Epithelial cell of esophagus (primary cell): ENCODE measurements around the gene UHMK1.

Experiments
- DNase-seq: peaks from one replicate; pipeline ENCODE4 v3.0.0; 2010; ENCODE audit warnings: low read depth
- H3K4me3 ChIP-seq: 2 replicates; pipeline ENCODE4 v1.5.1; 2011; ENCODE audit warnings: mild to moderate bottlenecking, low read length, control low read depth
- TF ChIP-seq, protein P1 (sequence below): IDR thresholded peaks from 2 replicates; pipeline ENCODE4 v1.5.1; 2011; ENCODE audit warnings: low read depth, mild to moderate bottlenecking, low read length, control low read depth, inconsistent platforms; ENCODE audit not compliant: insufficient read depth; ENCODE audit errors: missing control alignments

UHMK1 gene

DNA sequence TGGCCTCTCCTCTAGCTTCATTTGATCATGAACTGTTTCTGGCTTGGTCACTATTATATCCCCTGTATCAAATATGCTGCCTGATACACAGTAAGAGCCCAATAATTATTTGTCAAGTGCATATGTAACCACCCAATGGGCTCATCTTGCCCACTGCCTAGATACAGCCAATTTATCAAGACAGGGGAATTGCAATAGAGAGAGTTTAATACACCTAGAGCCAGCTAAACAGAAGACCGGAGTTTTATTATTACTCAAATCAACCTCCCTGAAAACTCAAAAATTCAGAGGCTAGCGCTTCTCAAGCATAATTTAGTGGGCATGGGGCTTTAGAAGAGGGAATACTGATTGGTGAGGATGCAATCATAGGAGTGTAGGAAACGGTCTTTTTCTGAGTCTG lies 45.6 kb downstream of the UHMK1 start:
- DNase-seq: no peak
- TF ChIP-seq, protein P1, sequence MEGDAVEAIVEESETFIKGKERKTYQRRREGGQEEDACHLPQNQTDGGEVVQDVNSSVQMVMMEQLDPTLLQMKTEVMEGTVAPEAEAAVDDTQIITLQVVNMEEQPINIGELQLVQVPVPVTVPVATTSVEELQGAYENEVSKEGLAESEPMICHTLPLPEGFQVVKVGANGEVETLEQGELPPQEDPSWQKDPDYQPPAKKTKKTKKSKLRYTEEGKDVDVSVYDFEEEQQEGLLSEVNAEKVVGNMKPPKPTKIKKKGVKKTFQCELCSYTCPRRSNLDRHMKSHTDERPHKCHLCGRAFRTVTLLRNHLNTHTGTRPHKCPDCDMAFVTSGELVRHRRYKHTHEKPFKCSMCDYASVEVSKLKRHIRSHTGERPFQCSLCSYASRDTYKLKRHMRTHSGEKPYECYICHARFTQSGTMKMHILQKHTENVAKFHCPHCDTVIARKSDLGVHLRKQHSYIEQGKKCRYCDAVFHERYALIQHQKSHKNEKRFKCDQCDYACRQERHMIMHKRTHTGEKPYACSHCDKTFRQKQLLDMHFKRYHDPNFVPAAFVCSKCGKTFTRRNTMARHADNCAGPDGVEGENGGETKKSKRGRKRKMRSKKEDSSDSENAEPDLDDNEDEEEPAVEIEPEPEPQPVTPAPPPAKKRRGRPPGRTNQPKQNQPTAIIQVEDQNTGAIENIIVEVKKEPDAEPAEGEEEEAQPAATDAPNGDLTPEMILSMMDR: no peak
- H3K4me3 ChIP-seq: no peak overlapping the region

DNA sequence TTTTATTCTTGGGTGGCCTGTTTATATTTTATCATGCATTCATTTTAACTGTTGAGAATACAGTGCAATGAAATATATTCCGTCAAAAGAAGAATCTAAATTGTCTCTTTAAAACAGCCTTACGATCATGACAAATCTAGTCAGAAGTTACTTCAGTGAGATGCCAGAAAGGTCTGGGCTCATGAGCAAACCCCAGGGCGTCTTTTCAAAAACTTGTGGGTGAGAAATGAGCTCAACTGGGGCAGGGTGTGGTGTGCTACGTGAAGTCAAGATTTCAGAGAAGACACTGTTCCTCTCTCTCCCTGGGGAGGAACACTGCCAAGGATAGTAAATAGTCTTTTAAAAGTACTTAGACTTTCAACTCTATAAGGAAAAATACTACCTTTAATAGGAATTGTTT lies 50.6 kb downstream of the UHMK1 start:
- DNase-seq: peak; percentile 68
- TF ChIP-seq, protein P1: no peak
- no peak overlapping the region for H3K4me3 ChIP-seq

DNA sequence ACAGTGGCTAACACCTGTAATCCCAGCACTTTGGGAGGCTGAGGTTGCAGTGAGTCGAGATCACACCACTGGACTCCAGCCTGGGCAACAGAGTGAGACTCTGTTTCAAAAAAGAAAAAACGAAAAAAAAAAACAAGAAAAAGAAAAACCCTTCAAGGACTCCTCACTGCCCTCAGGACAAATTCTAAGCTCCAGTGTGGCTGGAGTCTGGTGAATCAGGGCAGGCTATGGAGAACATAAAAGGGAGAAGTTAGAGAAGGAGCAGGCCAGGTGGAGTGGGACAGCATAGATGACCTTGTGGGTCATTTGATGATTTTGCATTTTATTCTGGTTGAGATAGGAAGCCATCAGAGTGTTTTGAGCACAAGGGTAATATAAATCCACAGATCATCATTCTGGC lies 51.4 kb downstream of the UHMK1 start:
- no peak for DNase-seq
- no peak overlapping the region for H3K4me3 ChIP-seq
- TF ChIP-seq, protein P1: no peak

DNA sequence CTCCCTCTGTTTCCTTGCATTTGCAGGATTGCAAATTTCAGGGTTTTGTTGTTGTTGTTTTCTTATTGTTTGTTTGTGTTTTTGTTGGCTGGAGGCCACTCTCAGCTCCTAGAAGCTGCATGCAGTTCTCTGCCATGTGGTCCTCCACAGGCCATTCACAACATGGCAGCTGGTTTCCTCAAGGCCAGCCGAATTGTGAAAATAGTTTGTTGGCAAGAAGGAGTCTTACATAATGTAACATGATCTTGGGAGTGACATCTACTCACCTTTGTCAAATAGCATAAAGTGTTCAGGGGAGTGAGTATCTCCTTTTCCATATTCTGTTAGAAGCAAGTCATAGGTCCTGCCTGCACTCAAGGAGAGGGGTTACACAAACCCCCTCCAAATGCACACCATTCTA lies 53.3 kb downstream of the UHMK1 start:
- TF ChIP-seq, protein P1: no peak
- H3K4me3 ChIP-seq: no peak overlapping the region
- peak; percentile 22 for DNase-seq

DNA sequence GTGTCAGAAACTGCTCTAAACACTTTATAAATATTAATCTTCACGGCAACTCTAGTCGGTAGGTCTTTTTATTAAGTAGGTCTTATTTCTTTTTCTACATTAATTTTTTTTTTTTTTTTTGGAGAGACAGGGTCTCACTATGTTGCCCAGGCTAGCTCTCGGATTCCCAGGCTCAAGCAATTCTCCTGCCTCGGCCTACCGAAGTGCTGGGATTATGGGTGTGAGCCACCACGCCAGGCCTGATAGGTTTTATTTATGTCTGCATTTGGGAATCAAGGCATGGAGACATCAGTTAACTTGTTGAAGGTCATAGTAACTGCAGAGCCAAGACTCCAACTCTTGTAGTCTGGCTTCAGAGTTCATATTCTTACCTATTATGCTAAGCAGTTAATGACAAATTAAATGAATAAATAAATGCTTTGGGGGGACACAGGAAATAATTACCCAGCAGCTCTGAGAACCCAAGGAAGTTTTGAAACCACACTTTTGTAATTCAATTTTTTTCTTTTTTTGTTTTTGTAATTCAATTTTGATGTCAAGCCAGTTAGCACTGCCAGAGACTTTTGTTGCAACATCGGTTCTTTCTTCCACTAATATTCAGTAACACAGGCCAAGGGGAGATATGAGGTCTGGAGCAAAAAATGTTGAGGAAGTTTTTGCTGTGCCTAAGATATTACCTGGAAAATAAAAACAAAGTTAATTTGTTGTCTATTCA lies 54.5 kb downstream of the UHMK1 start:
- TF ChIP-seq, protein P1: no peak
- DNase-seq: no peak
- no peak overlapping the region for H3K4me3 ChIP-seq

DNA sequence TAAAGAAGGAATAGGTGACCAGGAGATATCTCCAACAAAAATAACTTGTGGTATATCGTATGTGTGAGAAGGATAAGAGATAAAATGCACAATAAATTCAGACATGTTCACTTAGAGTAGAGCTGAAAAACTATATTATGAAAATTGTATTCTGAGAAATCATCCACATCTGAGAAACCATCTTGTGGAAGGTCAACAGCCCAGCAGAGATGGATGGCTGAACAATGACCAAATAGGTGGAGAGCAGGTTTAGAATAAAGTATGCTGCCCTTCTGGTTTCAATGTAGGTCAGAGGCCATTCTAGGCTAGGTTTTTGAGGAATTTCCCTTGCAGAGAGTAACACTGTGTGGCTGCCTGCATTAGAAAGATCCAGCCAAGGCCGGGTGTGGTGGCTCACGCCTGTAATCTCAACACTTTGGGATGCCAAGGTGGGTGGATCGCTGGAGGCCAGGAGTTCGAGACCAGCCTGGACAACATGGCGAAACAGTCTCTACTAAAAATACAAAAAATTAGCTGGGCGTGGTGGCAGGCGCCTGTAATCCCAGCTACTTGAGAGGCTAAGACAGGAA lies 55.1 kb downstream of the UHMK1 start:
- H3K4me3 ChIP-seq: no peak overlapping the region
- no peak for DNase-seq
- TF ChIP-seq, protein P1: no peak

DNA sequence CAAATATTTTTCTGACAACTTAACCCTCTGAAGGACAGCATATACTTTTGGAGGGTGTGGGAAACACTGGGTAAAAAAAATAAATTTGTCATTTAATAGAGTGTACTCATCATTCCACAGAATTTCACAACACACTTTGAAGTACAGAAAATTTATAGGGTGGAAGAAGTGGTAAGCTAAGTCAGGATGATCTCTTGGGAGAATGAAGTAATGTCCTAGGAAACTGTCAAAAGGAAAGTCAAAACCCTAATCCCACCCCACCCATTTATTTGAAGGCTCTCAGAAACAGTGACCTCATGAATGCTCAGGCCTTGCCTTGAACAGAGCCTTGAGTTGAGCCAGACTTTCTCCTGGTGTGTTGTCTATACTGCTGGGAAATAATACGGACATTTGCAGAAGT lies 56.6 kb downstream of the UHMK1 start:
- peak; percentile 24 for DNase-seq

More for the DNA sequence above, 56.6 kb downstream of the UHMK1 start:
- TF ChIP-seq, protein P1: no peak
- no peak overlapping the region for H3K4me3 ChIP-seq
